ENCODE data around the gene KCTD1.

DNA sequence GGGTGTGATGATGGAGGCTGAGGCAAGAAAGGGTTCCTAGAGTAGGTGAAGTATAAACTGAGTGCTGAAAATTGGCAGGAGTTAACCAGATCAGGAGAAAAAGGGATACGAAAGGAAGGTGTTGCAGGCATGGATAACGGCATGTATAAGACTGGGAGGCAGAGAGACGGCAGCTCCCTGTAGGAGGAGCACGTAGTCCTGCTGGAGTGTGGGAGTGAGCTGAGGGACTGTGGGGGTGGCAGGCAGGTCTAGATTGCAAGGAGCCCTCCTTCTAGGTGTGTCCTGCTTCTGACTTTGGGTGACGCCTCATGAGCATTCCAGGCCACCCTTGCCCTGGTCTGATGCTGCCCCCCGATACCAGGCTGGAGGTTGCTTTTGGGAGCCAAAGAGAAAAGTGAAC, 36.4 kb upstream of the KCTD1 start:
- TF ChIP-seq CTCF (IDR thresholded peaks at IDR 0.05; ENCODE audit: insufficient read depth, low read depth, low read length) (no peak), EZH2 (IDR thresholded peaks at IDR 0.05; ENCODE audit: insufficient read depth, low read length) (no peak)

All from astrocyte (in vitro differentiated cells and primary cell).